ENCODE results near the gene B4GAT1.
A peak's percentile ranks its signal among the peaks of the same experiment; 100 is the strongest.

The B4GAT1 gene

DNA sequence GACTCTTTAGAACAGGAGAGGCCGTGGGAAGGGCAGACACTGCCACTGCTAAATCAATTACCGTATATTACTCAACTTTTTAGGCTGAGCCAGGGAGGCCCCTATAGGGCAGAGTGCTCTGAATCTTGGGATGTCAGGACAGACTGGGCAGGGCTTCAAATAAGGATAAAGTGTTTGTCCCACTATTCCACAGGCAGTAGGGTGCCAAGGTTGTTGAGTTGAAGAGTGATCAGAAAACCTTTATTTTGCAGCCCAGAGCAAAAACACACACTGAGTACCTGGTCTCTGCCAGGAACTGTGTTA is 1.6 kb upstream of the B4GAT1 start:
- no peak overlapping the region for H3K4me2 ChIP-seq (ENCODE audit: low read length)
- no peak overlapping the region for H3K27ac ChIP-seq

DNA sequence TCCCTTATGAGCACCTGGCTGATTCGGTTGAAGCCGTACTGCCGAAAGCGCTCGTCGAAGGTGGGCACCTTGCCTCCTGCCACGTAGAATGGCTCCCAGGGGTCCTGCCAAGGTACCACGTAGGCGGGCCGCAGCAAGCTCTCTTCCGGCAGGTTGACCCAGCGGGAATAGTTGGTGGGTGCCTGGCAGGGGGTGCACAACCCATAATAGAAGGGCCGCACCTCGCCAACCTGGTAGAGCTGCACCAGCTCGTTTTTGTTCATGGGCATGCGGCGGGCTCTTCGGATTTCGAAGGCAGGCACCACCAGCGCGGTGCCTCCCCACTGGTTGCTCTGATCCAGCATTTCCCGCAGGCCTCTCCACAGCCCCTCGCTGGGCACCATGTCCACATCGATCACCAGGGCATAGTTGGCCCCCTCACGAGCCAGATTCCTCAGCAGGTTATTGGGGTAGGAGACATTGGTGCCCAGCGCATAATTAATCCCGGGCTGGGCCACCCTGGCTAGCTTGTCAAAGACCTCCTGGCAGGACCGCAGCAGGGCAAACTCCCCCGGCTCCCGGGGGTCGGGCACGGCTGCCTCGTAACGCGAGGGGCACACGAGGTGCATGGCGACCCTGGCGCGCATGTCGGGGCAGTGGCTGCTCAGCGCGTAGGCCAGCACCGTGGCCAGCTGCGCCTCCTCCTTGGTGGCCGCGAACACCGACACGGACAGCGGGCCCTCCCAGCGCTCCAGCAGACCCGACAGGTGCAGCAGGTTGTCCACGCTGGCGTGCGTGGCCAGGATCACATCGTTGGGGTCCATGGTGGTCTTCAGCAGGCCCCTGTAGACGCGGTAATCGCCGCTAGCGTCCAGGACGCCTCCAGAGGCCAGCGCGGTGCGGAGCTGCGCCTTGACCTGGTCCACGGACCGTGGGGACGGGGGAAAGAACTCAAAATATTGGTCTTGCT is 679 bp downstream of the B4GAT1 start:
- Histone ChIP-seq H3K27me3 (ENCODE audit: control insufficient read depth, insufficient read depth, low read length) (no peaks in the 10 kb centered on the region), H3K36me3 (ENCODE audit: control insufficient read depth, insufficient read depth, low read length) (no peaks in the 10 kb centered on the region), H2AFZ (peak overlapping the region; percentile 35), H3K4me1 (peaks cover 6% of the 10 kb centered on the region), H3K27ac (peak overlapping the region; percentile 77), H3K4me2 (ENCODE audit: low read length) (peak overlapping the region; percentile 97), H3K4me3 (ENCODE audit: low read depth, low read length) (peak overlapping the region; percentile 84), H3K9me3 (ENCODE audit: control insufficient read depth, low read length) (no peaks in the 10 kb centered on the region), H3K9ac (no peak overlapping the region), H3K79me2 (peaks cover 9% of the 10 kb centered on the region)
- TF ChIP-seq, protein P1, sequence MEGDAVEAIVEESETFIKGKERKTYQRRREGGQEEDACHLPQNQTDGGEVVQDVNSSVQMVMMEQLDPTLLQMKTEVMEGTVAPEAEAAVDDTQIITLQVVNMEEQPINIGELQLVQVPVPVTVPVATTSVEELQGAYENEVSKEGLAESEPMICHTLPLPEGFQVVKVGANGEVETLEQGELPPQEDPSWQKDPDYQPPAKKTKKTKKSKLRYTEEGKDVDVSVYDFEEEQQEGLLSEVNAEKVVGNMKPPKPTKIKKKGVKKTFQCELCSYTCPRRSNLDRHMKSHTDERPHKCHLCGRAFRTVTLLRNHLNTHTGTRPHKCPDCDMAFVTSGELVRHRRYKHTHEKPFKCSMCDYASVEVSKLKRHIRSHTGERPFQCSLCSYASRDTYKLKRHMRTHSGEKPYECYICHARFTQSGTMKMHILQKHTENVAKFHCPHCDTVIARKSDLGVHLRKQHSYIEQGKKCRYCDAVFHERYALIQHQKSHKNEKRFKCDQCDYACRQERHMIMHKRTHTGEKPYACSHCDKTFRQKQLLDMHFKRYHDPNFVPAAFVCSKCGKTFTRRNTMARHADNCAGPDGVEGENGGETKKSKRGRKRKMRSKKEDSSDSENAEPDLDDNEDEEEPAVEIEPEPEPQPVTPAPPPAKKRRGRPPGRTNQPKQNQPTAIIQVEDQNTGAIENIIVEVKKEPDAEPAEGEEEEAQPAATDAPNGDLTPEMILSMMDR (IDR thresholded peaks at IDR 0.05), result no peak

More for the DNA sequence above, 1.6 kb upstream of the B4GAT1 start:
- no peaks in the 10 kb centered on the region for H3K9me3 ChIP-seq (ENCODE audit: control insufficient read depth, low read length)
- H3K4me3 ChIP-seq (ENCODE audit: low read depth, low read length), result no peak overlapping the region
- H3K36me3 ChIP-seq (ENCODE audit: control insufficient read depth, insufficient read depth, low read length), result no peaks in the 10 kb centered on the region
- peaks cover 9% of the 10 kb centered on the region for H3K79me2 ChIP-seq
- no peak overlapping the region for H3K9ac ChIP-seq
- H2AFZ ChIP-seq, result no peak overlapping the region
- H3K27me3 ChIP-seq (ENCODE audit: control insufficient read depth, insufficient read depth, low read length), result no peaks in the 10 kb centered on the region
- TF ChIP-seq, protein P1 (IDR thresholded peaks at IDR 0.05), result no peak
- H3K4me1 ChIP-seq, result peaks cover 6% of the 10 kb centered on the region

DNA sequence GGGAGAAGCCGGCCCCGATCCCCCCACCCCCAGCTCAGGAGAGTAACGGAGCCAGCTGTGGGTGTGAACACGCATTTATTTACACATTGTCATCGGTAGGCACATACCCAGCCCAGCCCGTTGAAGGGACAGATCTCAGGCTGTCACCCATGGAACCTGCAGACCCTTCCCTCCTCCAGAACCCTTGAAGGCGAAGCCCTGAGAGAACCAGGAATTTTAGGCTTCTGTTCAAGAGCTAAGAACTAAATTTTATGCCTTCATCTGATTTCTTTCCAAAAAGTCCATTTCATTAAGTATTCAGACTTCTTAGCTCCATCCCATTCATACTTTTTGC is 2.1 kb downstream of the B4GAT1 start:
- Histone ChIP-seq H3K9ac (peak overlapping the region; percentile 19), H3K27me3 (ENCODE audit: control insufficient read depth, insufficient read depth, low read length) (no peaks in the 10 kb centered on the region), H3K4me2 (ENCODE audit: low read length) (peak overlapping the region; percentile 97), H3K27ac (peak overlapping the region; percentile 84), H3K36me3 (ENCODE audit: control insufficient read depth, insufficient read depth, low read length) (no peaks in the 10 kb centered on the region), H3K79me2 (peaks cover 9% of the 10 kb centered on the region), H3K4me3 (ENCODE audit: low read depth, low read length) (peak overlapping the region; percentile 79), H3K4me1 (peaks cover 6% of the 10 kb centered on the region), H3K9me3 (ENCODE audit: control insufficient read depth, low read length) (no peaks in the 10 kb centered on the region), H2AFZ (peak overlapping the region; percentile 89)
- TF ChIP-seq, protein P1 (IDR thresholded peaks at IDR 0.05), result no peak

DNA sequence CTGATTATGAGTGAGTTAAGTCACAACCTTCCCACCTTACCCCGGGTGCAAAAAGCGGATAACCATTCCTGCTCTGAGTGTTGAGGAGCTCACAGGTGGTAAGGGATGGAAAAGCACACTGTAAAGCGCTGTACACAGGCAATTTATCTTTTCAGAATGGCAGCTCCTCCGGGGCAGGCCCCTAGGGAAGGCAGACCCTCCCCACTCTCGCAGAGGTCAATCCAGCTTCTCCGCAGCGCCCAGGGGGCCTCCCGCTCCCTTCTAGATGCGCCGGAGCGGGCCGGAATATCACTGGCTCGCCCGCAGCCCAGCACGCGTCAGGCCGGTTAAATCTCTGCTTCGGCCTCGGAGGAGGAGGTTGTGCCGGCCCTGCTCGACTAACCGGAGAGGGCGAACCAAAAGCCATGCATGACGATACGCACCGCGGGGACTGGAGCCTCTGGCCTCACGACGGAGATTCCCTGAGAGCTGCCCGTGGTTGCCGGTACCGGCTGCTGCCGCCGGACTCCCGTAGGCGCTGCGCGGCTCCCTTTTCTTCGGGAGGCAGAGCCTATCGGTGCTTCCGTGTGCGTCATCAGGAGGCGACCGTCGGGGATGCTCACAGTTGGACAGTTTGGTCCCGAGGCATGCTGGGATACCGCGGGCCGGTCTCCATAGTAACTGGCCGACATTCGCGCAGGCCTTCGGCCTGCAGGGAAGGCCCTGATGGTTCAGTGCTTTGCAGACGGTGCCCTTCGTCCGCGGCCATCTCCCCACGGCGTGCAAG is 2.7 kb downstream of the B4GAT1 start, which contains the start of gene BRMS1:
Gene BRMS1 (minus strand): TSS at position 555 of the 766 bp plus-strand sequence. CDS start 2,870 bp downstream, outside the sequence.
- Histone ChIP-seq H3K36me3 (ENCODE audit: control insufficient read depth, insufficient read depth, low read length) (no peaks in the 10 kb centered on the region), H3K9me3 (ENCODE audit: control insufficient read depth, low read length) (no peaks in the 10 kb centered on the region), H3K4me3 (ENCODE audit: low read depth, low read length) (peak within 1 kb of the TSS; percentile 79), H3K27ac (peak within 1 kb of the TSS; percentile 84), H3K4me1 (peaks cover 6% of the 10 kb centered on the region), H3K27me3 (ENCODE audit: control insufficient read depth, insufficient read depth, low read length) (no peaks in the 10 kb centered on the region), H3K4me2 (ENCODE audit: low read length) (peak within 1 kb of the TSS; percentile 97), H3K79me2 (peaks cover 9% of the 10 kb centered on the region), H3K9ac (peak within 1 kb of the TSS; percentile 61), H2AFZ (peak within 1 kb of the TSS; percentile 89)
- TF ChIP-seq, protein P1 (IDR thresholded peaks at IDR 0.05), result peak; percentile 20

Measured in parathyroid adenoma (tissue), 2 donors.